ENCODE results near the gene DLAT.

DLAT gene

DNA sequence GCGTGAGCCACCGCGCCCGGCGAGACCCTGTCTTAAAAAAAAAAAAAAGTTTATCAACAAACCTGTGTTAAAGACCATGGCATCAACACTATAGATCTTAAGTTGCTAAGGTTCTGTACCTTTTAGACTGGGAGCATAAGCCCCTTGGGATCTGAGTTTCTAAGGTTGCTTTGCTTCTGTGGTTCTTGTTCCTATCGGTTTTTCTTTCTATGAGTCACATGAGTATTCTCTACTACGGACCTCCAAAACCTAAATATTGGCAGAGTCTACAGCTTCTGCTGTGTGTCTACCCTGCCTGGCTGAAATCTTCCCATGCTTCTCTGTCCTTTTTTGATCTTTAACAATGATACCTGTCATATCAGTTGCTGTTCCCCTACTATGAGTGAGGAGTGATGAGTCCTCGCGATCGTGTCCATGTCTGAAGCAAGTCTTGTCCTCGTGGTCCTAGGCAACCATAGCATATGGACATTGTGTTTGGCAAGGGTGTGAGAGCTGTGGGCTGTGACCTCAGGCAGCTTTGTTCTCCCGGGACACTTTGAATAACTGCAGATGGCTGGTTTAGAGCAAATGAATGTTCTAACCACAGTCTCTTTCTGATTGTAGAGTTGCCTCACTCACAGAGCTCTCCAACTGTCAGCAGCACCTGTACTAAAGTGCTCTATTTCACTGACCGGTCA, 9.0 kb upstream of the DLAT start:
- TF ChIP-seq SIN3A (IDR thresholded peaks at IDR 0.05; ENCODE audit: borderline replicate concordance, insufficient read depth, low read length) (no peak), TAF1 (IDR thresholded peaks at IDR 0.05; ENCODE audit: borderline replicate concordance, insufficient read depth, low read length) (no peak), FOXP2 (optimal IDR thresholded peaks at IDR 0.05; ENCODE audit: borderline replicate concordance, extremely low read depth, extremely low read length, insufficient read depth) (no peak), POLR2AphosphoS5 (IDR thresholded peaks at IDR 0.05; ENCODE audit: low read depth, low read length) (no peak)
- TF ChIP-seq, protein P1, sequence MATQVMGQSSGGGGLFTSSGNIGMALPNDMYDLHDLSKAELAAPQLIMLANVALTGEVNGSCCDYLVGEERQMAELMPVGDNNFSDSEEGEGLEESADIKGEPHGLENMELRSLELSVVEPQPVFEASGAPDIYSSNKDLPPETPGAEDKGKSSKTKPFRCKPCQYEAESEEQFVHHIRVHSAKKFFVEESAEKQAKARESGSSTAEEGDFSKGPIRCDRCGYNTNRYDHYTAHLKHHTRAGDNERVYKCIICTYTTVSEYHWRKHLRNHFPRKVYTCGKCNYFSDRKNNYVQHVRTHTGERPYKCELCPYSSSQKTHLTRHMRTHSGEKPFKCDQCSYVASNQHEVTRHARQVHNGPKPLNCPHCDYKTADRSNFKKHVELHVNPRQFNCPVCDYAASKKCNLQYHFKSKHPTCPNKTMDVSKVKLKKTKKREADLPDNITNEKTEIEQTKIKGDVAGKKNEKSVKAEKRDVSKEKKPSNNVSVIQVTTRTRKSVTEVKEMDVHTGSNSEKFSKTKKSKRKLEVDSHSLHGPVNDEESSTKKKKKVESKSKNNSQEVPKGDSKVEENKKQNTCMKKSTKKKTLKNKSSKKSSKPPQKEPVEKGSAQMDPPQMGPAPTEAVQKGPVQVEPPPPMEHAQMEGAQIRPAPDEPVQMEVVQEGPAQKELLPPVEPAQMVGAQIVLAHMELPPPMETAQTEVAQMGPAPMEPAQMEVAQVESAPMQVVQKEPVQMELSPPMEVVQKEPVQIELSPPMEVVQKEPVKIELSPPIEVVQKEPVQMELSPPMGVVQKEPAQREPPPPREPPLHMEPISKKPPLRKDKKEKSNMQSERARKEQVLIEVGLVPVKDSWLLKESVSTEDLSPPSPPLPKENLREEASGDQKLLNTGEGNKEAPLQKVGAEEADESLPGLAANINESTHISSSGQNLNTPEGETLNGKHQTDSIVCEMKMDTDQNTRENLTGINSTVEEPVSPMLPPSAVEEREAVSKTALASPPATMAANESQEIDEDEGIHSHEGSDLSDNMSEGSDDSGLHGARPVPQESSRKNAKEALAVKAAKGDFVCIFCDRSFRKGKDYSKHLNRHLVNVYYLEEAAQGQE (IDR thresholded peaks at IDR 0.05; ENCODE audit: insufficient read depth in 1 of 2, low read depth in 2 of 2, low read length in 2 of 2) = no peak

DNA sequence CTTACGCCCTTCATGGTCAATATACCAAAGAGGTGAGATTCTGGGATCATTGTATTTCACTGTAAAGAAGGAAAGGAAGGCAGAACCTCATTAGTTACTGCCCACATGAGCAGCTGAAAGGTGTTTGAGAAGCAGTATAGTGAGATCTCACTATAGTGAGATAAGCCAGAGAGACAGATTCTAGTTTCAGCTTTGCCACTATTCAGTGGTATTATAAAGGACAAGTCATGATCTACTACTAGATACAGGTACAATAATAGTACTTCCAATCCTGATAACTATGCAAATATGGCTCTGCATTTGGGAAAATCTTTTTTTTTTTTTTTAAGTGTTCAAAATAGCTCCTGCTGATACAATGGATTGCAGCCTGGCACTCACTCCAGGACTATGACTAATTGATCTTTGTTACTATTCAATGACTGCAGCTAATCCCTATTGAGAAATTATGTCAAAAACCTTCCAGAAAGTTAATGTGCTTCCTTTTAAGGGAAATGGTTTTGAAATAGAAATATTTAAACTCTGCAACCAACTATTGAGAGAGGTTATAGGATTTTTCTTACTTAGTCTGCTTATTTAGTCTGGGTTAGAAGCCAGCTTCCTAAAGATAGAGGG, 8.3 kb upstream of the DLAT start:
- TF ChIP-seq POLR2AphosphoS5 (IDR thresholded peaks at IDR 0.05; ENCODE audit: low read depth, low read length) (no peak), SIN3A (IDR thresholded peaks at IDR 0.05; ENCODE audit: borderline replicate concordance, insufficient read depth, low read length) (no peak), TAF1 (IDR thresholded peaks at IDR 0.05; ENCODE audit: borderline replicate concordance, insufficient read depth, low read length) (no peak), FOXP2 (optimal IDR thresholded peaks at IDR 0.05; ENCODE audit: borderline replicate concordance, extremely low read depth, extremely low read length, insufficient read depth) (no peak)
- TF ChIP-seq, protein P1 (IDR thresholded peaks at IDR 0.05; ENCODE audit: insufficient read depth in 1 of 2, low read depth in 2 of 2, low read length in 2 of 2) = no peak

- TF ChIP-seq SIN3A (IDR thresholded peaks at IDR 0.05; ENCODE audit: borderline replicate concordance, insufficient read depth, low read length) (no peak), TAF1 (IDR thresholded peaks at IDR 0.05; ENCODE audit: borderline replicate concordance, insufficient read depth, low read length) (no peak), FOXP2 (optimal IDR thresholded peaks at IDR 0.05; ENCODE audit: borderline replicate concordance, extremely low read depth, extremely low read length, insufficient read depth) (no peak), POLR2AphosphoS5 (IDR thresholded peaks at IDR 0.05; ENCODE audit: low read depth, low read length) (no peak)
- TF ChIP-seq, protein P1 (IDR thresholded peaks at IDR 0.05; ENCODE audit: insufficient read depth in 1 of 2, low read depth in 2 of 2, low read length in 2 of 2) = no peak
These were observed 7.7 kb upstream of the DLAT start for GRCh38 chr11:112017538-112017937.

GRCh38 chr11:112019066-112019465, 6.1 kb upstream of the DLAT start:
- TF ChIP-seq, protein P1 (IDR thresholded peaks at IDR 0.05; ENCODE audit: insufficient read depth in 1 of 2, low read depth in 2 of 2, low read length in 2 of 2) = no peak
- TF ChIP-seq SIN3A (IDR thresholded peaks at IDR 0.05; ENCODE audit: borderline replicate concordance, insufficient read depth, low read length) (no peak), TAF1 (IDR thresholded peaks at IDR 0.05; ENCODE audit: borderline replicate concordance, insufficient read depth, low read length) (no peak), FOXP2 (optimal IDR thresholded peaks at IDR 0.05; ENCODE audit: borderline replicate concordance, extremely low read depth, extremely low read length, insufficient read depth) (no peak), POLR2AphosphoS5 (IDR thresholded peaks at IDR 0.05; ENCODE audit: low read depth, low read length) (no peak)
